ENCODE measurements around the gene TBC1D23.
"Not testable (repeated sequence)": the region's sequence is repeated elsewhere in the genome, so short reads cannot be mapped to it uniquely, and the experiment has no call there.

GRCh38 chr3:100262925-100263324 is 2.1 kb downstream of the TBC1D23 start:
- not testable (repeated sequence) for TF ChIP-seq CTCF (conservative IDR thresholded peaks at IDR 0.05; ENCODE audit: low read depth, low read length); EZH2 (IDR thresholded peaks at IDR 0.05; ENCODE audit: borderline replicate concordance, low read depth, low read length, poor library complexity, severe bottlenecking)

Data from A673 (cell line).